ENCODE results near the gene RAB6A. TPM values are rescaled to one million over a fixed set of nuclear protein-coding genes. Genes with fewer than 3 reads are reported as not detected.
"Not testable (repeated sequence)": the region's sequence is repeated elsewhere in the genome, so short reads cannot be mapped to it uniquely, and the experiment has no call there.

Gene RAB6A
- total and polyA plus RNA-seq, 3 donors from 2014 or later: 71.2 to 125 (median 104) TPM

- intact Hi-C loops (cut with DNase I; ENCODE audit: low total_unique reads): no loop called here
- TF ChIP-seq, protein P1, sequence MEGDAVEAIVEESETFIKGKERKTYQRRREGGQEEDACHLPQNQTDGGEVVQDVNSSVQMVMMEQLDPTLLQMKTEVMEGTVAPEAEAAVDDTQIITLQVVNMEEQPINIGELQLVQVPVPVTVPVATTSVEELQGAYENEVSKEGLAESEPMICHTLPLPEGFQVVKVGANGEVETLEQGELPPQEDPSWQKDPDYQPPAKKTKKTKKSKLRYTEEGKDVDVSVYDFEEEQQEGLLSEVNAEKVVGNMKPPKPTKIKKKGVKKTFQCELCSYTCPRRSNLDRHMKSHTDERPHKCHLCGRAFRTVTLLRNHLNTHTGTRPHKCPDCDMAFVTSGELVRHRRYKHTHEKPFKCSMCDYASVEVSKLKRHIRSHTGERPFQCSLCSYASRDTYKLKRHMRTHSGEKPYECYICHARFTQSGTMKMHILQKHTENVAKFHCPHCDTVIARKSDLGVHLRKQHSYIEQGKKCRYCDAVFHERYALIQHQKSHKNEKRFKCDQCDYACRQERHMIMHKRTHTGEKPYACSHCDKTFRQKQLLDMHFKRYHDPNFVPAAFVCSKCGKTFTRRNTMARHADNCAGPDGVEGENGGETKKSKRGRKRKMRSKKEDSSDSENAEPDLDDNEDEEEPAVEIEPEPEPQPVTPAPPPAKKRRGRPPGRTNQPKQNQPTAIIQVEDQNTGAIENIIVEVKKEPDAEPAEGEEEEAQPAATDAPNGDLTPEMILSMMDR (IDR thresholded peaks at IDR 0.05): no peak
- TF ChIP-seq POLR2A (IDR thresholded peaks at IDR 0.05): no peak
- 48 to 51% methylated on average over 5 of the region's 5 CpGs for WGBS, 2 donors
Observed at GRCh38 chr11:73789279-73789670, 28.4 kb upstream of the RAB6A start.

DNA sequence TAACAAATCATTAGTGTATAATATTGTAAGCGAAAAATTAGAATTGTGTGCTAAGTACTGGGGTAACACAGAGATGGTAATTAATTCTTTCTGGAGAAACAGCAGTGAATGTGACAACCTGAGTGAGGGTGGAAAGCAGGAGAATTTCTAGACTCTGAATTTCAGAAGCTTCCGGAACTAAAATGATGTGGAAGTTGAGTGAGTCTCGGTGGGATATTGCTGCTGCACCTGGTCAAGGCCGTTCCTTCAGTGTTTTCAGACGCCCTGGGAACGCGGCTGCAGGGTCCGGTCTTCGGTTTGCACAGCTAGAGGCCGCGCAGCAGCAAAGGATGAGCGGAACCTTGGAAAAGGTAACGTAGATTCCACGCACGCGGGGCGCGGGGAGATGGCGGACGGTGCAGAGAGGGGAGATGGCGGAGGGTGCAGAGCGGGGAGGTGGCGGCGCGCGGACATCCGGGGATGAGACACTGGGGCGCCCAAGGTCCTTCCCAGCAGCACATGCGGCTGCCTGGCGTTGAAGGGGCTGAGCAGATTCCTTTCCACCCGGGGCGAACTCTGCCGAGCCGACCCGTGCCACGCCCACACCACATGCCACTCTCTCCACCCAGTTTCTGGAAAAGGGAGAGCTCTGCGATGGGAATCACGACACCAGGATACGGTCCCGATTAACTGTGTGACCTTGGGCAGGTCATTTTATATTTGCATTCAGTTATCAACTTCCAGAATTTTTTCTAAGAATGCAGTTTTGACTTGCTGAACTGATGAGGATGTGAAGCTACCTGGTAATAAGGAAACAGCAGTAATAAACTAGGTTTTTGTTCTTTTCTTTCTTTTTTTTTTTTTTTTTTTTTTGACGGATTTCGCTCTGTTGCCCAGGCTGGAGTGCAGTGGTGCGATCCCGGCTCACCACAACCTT lies 27.0 kb upstream of the RAB6A start, which contains the start of gene MRPL48:
Gene MRPL48, plus strand, starts transcription at position 232 of the 916 bp plus-strand sequence. Its CDS starts 98 bp downstream, at position 330.
- no peaks in the 10 kb centered on the region for H3K27me3 ChIP-seq
- H3K36me3 ChIP-seq (ENCODE audit: low read depth, missing control alignments): no peaks in the 10 kb centered on the region
- peaks cover 13% of the 10 kb centered on the region for H3K4me1 ChIP-seq
- intact Hi-C loops (cut with DNase I; ENCODE audit: low total_unique reads): no loop called here
- WGBS, 2 donors: 5% methylated on average over 33 to 44 of the region's 44 CpGs
- H3K9me3 ChIP-seq: no peaks in the 10 kb centered on the region
- TF ChIP-seq, protein P1 (IDR thresholded peaks at IDR 0.05): peak in 1 of 3 experiments; percentile 27
- no peak for TF ChIP-seq POLR2A (IDR thresholded peaks at IDR 0.05)
- H3K27ac ChIP-seq: peak within 1 kb of the TSS; percentile 69 to 80
- H3K4me3 ChIP-seq: peak within 1 kb of the TSS; percentile 70 to 72
- peak; percentile 93 for DNase-seq

More at GRCh38 chr11:73789279-73789670, 28.4 kb upstream of the RAB6A start:
- Histone ChIP-seq H3K4me1 (peaks cover 13% of the 10 kb centered on the region), H3K36me3 (ENCODE audit: low read depth, missing control alignments) (no peaks in the 10 kb centered on the region), H3K27ac (peak overlapping the region in 1 of 2 donors; percentile 80), H3K9me3 (no peaks in the 10 kb centered on the region), H3K4me3 (no peak overlapping the region), H3K27me3 (no peaks in the 10 kb centered on the region)
- no peak for DNase-seq

DNA sequence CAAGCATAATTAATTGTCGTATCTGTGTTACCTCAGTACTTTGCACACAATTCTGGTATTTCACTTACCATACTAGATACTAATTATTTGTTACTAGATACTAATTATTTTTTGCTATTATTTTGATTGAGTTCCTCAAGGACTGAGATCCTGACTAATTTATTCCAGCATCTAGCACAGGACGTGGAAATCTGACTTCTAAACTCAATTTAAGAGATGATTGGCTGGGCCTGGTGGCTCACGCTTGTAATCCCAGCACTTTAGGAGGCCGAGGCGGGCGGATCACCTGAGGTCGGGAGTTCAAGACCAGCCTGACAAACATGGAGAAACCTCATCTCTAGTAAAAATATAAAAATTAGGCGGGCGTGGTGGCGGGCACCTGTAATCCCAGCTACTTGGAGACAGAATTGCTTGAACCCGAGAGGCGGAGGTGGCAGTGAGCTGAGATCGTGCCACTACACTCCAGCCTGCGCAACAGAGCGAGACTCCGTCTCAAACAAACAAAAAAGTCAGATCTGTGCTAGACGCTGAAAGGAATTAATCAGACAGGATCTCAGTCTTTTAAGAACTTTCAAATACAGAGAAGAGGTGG lies 26.3 kb upstream of the RAB6A start:
- H3K27me3 ChIP-seq: no peaks in the 10 kb centered on the region
- intact Hi-C loops (cut with DNase I; ENCODE audit: low total_unique reads): no loop called here
- H3K4me1 ChIP-seq: peaks cover 13% of the 10 kb centered on the region
- TF ChIP-seq, protein P1 (IDR thresholded peaks at IDR 0.05): no peak
- TF ChIP-seq POLR2A (IDR thresholded peaks at IDR 0.05): no peak
- WGBS, 2 donors: 26 to 38% methylated on average over 17 of the region's 17 CpGs
- peak overlapping the region; percentile 69 to 80 for H3K27ac ChIP-seq
- H3K9me3 ChIP-seq: no peaks in the 10 kb centered on the region
- H3K36me3 ChIP-seq (ENCODE audit: low read depth, missing control alignments): no peaks in the 10 kb centered on the region
- peak overlapping the region; percentile 70 to 72 for H3K4me3 ChIP-seq
- DNase-seq: no peak

GRCh38 chr11:73785467-73785866 lies 24.6 kb upstream of the RAB6A start:
- H3K27ac ChIP-seq; H3K4me3 ChIP-seq; H3K9me3 ChIP-seq; intact Hi-C loops (cut with DNase I; ENCODE audit: low total_unique reads); DNase-seq; H3K27me3 ChIP-seq; H3K36me3 ChIP-seq (ENCODE audit: low read depth, missing control alignments): not testable (repeated sequence)
- H3K4me1 ChIP-seq: peaks cover 13% of the 10 kb centered on the region

DNA sequence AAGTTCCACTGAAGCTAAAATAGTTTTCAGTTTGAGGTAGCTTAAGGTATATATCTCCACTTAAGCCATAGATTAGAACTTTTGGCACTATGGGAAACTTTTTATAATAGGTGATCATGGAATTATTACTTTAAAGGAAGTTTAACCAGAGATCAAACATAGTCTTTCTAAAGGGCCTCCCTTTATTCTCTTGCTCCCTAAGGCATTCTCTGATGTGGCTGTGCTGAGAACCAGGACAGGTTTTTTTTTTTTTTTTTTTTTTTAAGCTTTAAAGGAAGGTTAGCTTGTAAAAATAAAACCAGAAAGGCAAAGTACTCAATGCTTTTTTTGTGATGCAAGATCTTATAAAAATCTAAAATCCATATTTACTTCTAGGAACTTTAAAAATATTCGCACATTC lies 23.9 kb upstream of the RAB6A start:
- 77 to 83% methylated on average over 1 of the region's 1 CpG for WGBS, 2 donors
- peaks cover 13% of the 10 kb centered on the region for H3K4me1 ChIP-seq
- TF ChIP-seq, protein P1 (IDR thresholded peaks at IDR 0.05): no peak
- TF ChIP-seq POLR2A (IDR thresholded peaks at IDR 0.05): no peak
- H3K4me3 ChIP-seq: no peak overlapping the region
- no peaks in the 10 kb centered on the region for H3K9me3 ChIP-seq
- no peak for DNase-seq
- H3K27me3 ChIP-seq: no peaks in the 10 kb centered on the region
- no peaks in the 10 kb centered on the region for H3K36me3 ChIP-seq (ENCODE audit: low read depth, missing control alignments)
- H3K27ac ChIP-seq: no peak overlapping the region
- intact Hi-C loops (cut with DNase I; ENCODE audit: low total_unique reads): no loop called here
